Choroid plexus epithelial cell (primary cell): Measurements from ENCODE around the gene CLK3.
A peak's percentile ranks its signal among the peaks of the same experiment; 100 is the strongest.

Experiments used
- DNase-seq: peaks from one replicate; pipeline ENCODE4 v3.0.0-alpha.2; 2010; ENCODE audit warnings: low read depth
- H3K4me3 ChIP-seq: 2 replicates; pipeline ENCODE4 v1.5.1; 2011; ENCODE audit warnings: low read depth, mild to moderate bottlenecking, control low read depth, low read length, moderate library complexity
- CTCF ChIP-seq: conservative IDR thresholded peaks from 2 replicates; pipeline ENCODE4 v1.5.1; 2011; ENCODE audit warnings: low read depth, mild to moderate bottlenecking, control low read depth, inconsistent platforms, low read length, moderate library complexity

The CLK3 gene

GRCh38 chr15:74631935-74632560, 16.4 kb downstream of the CLK3 start:
- no peak overlapping the region for H3K4me3 ChIP-seq
- TF ChIP-seq CTCF: peak; percentile 93
- peak; percentile 73 for DNase-seq

- TF ChIP-seq CTCF: peak; percentile 0
Measured at GRCh38 chr15:74632601-74633000, 17.0 kb downstream of the CLK3 start.

GRCh38 chr15:74633781-74634180, 18.1 kb downstream of the CLK3 start:
- no peak overlapping the region for H3K4me3 ChIP-seq
- TF ChIP-seq CTCF: no peak
- no peak for DNase-seq

More at GRCh38 chr15:74632601-74633000, 17.0 kb downstream of the CLK3 start:
- no peak for DNase-seq
- H3K4me3 ChIP-seq: no peak overlapping the region

GRCh38 chr15:74635228-74635627, 19.6 kb downstream of the CLK3 start:
- no peak overlapping the region for H3K4me3 ChIP-seq
- peak; percentile 98 for TF ChIP-seq CTCF
- DNase-seq: peak; percentile 80

GRCh38 chr15:74636984-74637383, 21.3 kb downstream of the CLK3 start:
- DNase-seq: no peak
- no peak for TF ChIP-seq CTCF
- no peak overlapping the region for H3K4me3 ChIP-seq

- DNase-seq: no peak
- H3K4me3 ChIP-seq: no peak overlapping the region
- no peak for TF ChIP-seq CTCF
Measured at GRCh38 chr15:74641151-74641550, 25.5 kb downstream of the CLK3 start.

- no peak for DNase-seq
- no peak overlapping the region for H3K4me3 ChIP-seq
- no peak for TF ChIP-seq CTCF
Measured at GRCh38 chr15:74642348-74642733, 26.7 kb downstream of the CLK3 start.
